Measurements from ENCODE around the gene ARHGAP6.

ARHGAP6 gene

DNA sequence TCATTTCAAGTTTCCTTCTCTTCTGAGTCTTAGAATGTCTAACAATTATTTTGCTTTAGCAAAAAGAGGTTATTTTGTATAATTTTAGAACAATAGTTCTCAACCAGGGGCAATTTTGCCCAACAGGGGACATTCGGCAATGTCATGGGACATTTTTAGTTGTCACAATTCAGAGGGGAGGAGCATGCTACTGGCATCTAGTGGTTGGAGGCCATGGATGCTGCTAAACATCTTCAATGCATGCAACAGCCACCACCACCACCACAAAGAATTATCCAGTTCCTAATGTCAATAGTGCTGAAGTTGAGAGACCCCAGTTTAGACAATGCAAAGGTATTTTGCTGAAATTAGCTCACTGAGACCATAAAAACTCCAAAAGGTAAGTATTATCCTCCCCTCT is 122.5 kb downstream of the ARHGAP6 start:
- H2AFZ ChIP-seq (ENCODE audit: low read length): no peak overlapping the region
- no peaks in the 10 kb centered on the region for H3K4me1 ChIP-seq (ENCODE audit: low read length)

DNA sequence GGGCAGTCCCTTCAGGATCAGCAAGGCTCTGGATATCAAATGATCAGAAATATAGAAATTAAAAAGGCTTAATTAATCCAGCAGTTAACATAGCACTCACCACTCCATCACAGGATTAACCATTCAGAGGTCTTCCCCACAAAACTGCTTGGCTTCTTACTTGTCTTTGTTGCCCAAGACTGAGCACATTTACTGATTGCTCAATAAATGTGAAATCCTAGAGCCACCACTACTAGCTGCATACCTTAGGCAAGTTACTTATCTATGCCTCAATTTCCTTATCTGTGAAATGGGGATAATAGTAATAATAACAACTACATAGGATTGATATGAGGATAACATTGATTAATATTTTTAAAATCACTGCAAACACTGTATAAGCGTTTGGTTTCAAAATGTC is 124.2 kb downstream of the ARHGAP6 start:
- no peak overlapping the region for H3K4me2 ChIP-seq (ENCODE audit: low read depth, low read length)
- H3K79me2 ChIP-seq (ENCODE audit: low read length): no peaks in the 10 kb centered on the region
- H3K9me3 ChIP-seq (replicated peaks; ENCODE audit: insufficient read depth, low read length): no peaks in the 10 kb centered on the region
- H3K9ac ChIP-seq (ENCODE audit: low read length): no peak overlapping the region
- H3K9me2 ChIP-seq (replicated peaks; ENCODE audit: insufficient read depth, low read length): no peaks in the 10 kb centered on the region
- H3K36me3 ChIP-seq (replicated peaks; ENCODE audit: insufficient read depth, low read length): no peaks in the 10 kb centered on the region
- H3F3A ChIP-seq (ENCODE audit: insufficient read depth, low read length): no peaks in the 10 kb centered on the region
- DNase-seq: no peak
- H3K27ac ChIP-seq (ENCODE audit: low read length): no peak overlapping the region
- H2AFZ ChIP-seq (ENCODE audit: low read length): no peak overlapping the region
- H3K4me1 ChIP-seq (ENCODE audit: low read length): no peaks in the 10 kb centered on the region
- H4K20me1 ChIP-seq (ENCODE audit: insufficient read depth, low read length): no peaks in the 10 kb centered on the region
- no peaks in the 10 kb centered on the region for H3K27me3 ChIP-seq (replicated peaks; ENCODE audit: insufficient read depth, low read length)
- no peak overlapping the region for H3K4me3 ChIP-seq (ENCODE audit: low read length)
- no peak for TF ChIP-seq EZH2 (optimal IDR thresholded peaks at IDR 0.05; ENCODE audit: low read depth, low read length)
- TF ChIP-seq EZH2phosphoT487 (IDR thresholded peaks at IDR 0.05; ENCODE audit: low read length): no peak
- no peak for TF ChIP-seq CTCF (IDR thresholded peaks at IDR 0.05; ENCODE audit: low read length)

More for the DNA sequence above, 122.5 kb downstream of the ARHGAP6 start:
- Histone ChIP-seq H4K20me1 (ENCODE audit: insufficient read depth, low read length) (no peaks in the 10 kb centered on the region), H3K9ac (ENCODE audit: low read length) (no peak overlapping the region), H3K9me2 (replicated peaks; ENCODE audit: insufficient read depth, low read length) (no peaks in the 10 kb centered on the region), H3K79me2 (ENCODE audit: low read length) (no peaks in the 10 kb centered on the region), H3K4me3 (ENCODE audit: low read length) (no peak overlapping the region), H3F3A (ENCODE audit: insufficient read depth, low read length) (no peaks in the 10 kb centered on the region), H3K27ac (ENCODE audit: low read length) (no peak overlapping the region), H3K36me3 (replicated peaks; ENCODE audit: insufficient read depth, low read length) (no peaks in the 10 kb centered on the region), H3K4me2 (ENCODE audit: low read depth, low read length) (no peak overlapping the region), H3K27me3 (replicated peaks; ENCODE audit: insufficient read depth, low read length) (no peaks in the 10 kb centered on the region), H3K9me3 (replicated peaks; ENCODE audit: insufficient read depth, low read length) (no peaks in the 10 kb centered on the region)
- TF ChIP-seq CTCF (IDR thresholded peaks at IDR 0.05; ENCODE audit: low read length) (peak; percentile 20), EZH2 (optimal IDR thresholded peaks at IDR 0.05; ENCODE audit: low read depth, low read length) (no peak), EZH2phosphoT487 (IDR thresholded peaks at IDR 0.05; ENCODE audit: low read length) (no peak)
- DNase-seq: no peak

DNA sequence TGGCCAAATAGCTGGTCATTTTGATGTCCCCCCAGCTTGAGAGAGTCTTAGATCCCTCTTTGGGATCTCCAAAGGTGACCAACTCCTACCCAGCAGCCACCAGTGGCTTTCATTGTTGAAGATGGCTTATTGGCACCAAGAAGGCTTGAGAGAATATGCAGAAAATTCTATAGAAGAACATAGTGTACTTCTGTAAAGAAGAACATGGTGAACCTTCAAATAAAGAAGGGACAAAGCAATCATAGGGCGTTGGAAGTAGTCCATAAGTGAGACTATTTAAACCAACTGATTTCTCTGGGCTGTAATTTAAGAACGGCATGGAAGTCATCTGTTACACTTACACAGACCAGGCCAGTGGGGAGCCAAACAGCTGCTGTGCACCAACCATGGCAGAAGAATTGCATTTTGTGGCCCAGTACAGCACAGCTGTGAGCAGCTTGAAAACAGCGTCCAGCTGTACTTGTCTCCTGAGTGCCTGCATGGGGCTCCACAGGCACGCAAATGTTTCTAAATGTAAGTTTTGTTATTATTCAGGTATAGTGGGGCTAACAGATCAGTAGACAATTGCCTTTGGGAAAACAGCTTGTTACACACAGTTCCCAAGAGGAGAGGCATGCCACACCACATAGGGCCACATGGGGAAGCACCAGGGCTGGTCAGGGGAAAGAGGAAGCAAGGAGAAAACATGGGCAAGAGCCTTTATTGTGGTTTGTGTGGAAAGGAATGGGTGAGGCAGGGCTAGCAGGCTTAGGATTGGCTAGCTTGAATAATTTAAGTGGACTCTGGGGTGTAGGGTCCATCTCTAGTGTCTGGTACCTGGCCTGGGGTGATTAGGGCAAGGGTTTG is 125.0 kb downstream of the ARHGAP6 start:
- Histone ChIP-seq H3K9me3 (replicated peaks; ENCODE audit: insufficient read depth, low read length) (no peaks in the 10 kb centered on the region), H3K27me3 (replicated peaks; ENCODE audit: insufficient read depth, low read length) (no peaks in the 10 kb centered on the region), H3K27ac (ENCODE audit: low read length) (no peak overlapping the region), H3K36me3 (replicated peaks; ENCODE audit: insufficient read depth, low read length) (no peaks in the 10 kb centered on the region), H3K79me2 (ENCODE audit: low read length) (no peaks in the 10 kb centered on the region), H3K4me1 (ENCODE audit: low read length) (no peaks in the 10 kb centered on the region), H3F3A (ENCODE audit: insufficient read depth, low read length) (no peaks in the 10 kb centered on the region), H4K20me1 (ENCODE audit: insufficient read depth, low read length) (no peaks in the 10 kb centered on the region), H2AFZ (ENCODE audit: low read length) (no peak overlapping the region), H3K9me2 (replicated peaks; ENCODE audit: insufficient read depth, low read length) (no peaks in the 10 kb centered on the region), H3K4me3 (ENCODE audit: low read length) (no peak overlapping the region), H3K9ac (ENCODE audit: low read length) (no peak overlapping the region), H3K4me2 (ENCODE audit: low read depth, low read length) (no peak overlapping the region)
- no peak for DNase-seq
- TF ChIP-seq CTCF (IDR thresholded peaks at IDR 0.05; ENCODE audit: low read length) (no peak), EZH2 (optimal IDR thresholded peaks at IDR 0.05; ENCODE audit: low read depth, low read length) (no peak), EZH2phosphoT487 (IDR thresholded peaks at IDR 0.05; ENCODE audit: low read length) (no peak)
